ENCODE measurements around the gene HAGHL. TPM values are rescaled to one million over a fixed set of nuclear protein-coding genes. Genes with fewer than 3 reads are reported as not detected.

HAGHL gene
- total and polyA plus RNA-seq, 12 donors: 0.35 to 63.5 (median 6.0) TPM; not detected in 1

DNA sequence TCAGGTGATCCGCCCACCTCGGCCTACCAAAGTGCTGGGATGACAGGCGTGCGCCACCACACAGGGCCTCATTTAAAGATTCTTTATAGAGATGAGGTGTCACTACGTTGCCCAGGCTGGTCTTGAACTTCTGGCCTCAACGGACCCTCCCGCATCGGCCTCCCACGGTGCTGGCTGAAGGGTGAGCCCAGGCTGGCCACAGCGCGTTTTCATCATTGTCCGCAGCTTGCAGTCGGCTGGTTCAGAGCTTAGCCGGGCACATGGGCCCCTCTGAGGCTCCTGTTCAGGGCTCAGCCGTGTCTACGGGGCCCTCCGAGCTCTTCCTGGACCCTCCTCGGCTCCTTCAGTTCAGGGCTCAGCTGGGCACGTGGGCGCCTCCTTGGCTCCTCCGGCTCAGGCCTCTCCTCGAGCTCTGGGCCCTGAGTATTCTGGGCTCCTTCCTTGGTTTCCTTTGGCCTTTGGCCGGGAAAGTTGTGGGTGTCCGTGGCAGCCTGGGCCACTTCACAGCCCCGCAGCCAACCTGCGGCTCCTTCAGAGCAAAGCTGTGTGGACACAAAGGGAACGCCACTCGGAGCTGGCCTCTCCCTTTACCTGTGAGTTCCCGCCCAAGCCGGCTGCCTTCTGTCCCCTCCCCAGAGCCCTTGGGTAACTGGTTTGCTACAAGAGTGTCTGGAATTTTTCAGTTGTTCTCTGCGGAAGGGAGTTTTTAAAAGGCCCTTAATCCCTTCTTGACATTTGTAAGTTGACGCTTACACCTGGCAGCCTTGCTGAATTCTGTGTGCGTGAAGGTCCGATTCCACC, 32.4 kb downstream of the HAGHL start:
- H3K4me3 ChIP-seq: no peak overlapping the region
- TF ChIP-seq POLR2A (IDR thresholded peaks at IDR 0.05): no peak
- TF ChIP-seq, protein P1, sequence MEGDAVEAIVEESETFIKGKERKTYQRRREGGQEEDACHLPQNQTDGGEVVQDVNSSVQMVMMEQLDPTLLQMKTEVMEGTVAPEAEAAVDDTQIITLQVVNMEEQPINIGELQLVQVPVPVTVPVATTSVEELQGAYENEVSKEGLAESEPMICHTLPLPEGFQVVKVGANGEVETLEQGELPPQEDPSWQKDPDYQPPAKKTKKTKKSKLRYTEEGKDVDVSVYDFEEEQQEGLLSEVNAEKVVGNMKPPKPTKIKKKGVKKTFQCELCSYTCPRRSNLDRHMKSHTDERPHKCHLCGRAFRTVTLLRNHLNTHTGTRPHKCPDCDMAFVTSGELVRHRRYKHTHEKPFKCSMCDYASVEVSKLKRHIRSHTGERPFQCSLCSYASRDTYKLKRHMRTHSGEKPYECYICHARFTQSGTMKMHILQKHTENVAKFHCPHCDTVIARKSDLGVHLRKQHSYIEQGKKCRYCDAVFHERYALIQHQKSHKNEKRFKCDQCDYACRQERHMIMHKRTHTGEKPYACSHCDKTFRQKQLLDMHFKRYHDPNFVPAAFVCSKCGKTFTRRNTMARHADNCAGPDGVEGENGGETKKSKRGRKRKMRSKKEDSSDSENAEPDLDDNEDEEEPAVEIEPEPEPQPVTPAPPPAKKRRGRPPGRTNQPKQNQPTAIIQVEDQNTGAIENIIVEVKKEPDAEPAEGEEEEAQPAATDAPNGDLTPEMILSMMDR (IDR thresholded peaks at IDR 0.05): no peak
- 84 to 88% (median 85%) methylated on average over 18 to 34 of the region's 34 CpGs for WGBS, 4 donors
- H3K36me3 ChIP-seq (replicated peaks in 1 of 2): no peaks in the 10 kb centered on the region
- no peaks in the 10 kb centered on the region for H3K9me3 ChIP-seq (replicated peaks in 1 of 3)
- intact Hi-C loops (cut with DNase I): no loop called here
- no peak for DNase-seq
- no peaks in the 10 kb centered on the region for H3K27me3 ChIP-seq
- H3K27ac ChIP-seq: no peak overlapping the region
- H3K4me1 ChIP-seq (replicated peaks in 1 of 2): no peaks in the 10 kb centered on the region

DNA sequence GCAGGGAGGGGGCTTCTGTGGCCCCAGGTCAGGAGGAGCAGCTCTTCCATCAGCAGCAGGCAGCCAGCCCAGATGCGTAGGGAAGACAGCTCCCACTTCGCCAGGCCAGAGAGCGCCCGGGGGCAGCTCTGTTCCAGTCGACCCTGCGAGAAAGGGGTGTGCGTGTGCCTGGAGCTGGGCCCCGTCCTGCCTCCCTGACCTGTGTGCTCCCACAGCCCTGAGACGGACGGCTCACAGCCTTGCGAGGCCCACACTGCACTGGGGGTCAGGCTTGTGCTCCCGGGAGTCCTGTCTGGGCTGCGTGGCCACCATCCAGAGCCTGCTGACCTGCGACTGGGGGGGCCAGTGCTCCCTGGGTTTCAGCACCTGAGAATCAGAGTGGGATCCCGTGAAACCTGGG, 33.2 kb downstream of the HAGHL start:
- no peak overlapping the region for H3K27ac ChIP-seq
- H3K27me3 ChIP-seq: no peaks in the 10 kb centered on the region
- intact Hi-C loops (cut with DNase I): no loop called here

DNA sequence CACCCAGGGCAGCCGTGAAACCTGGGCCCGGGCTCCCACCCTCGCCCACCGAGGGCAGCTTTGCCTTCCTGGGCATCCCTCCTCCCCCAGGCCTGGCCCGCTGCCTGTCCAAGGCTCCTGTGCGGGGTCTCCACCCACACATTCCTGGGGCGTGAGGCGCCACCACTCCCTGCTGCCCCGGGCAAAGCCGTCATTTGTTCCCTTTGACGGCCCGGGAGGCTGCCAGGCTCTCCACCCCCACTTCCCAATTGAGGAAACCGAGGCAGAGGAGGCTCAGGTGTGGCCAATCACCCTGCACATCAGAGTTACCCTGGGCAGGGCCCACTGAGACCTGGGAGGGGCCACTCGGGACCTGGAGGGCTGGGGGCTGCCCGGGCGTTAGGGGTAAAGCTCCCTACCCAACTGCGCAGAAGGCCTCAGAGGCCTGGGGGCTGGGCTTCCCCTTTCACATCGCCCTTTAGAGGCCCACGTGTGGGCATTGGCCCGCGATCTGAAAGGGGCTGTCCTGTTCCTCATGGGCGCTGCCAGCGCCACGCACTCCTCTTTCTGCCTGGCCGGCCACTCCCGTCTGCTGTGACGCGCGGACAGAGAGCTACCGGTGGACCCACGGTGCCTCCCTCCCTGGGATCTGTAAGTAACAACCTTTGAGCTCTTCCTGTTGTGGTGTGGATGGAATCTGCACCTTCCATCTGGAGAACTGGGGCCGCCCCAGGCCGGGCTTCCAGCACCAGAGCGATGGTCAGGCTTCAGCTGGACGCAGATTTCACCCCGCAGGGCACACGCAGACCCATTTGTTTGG, 33.8 kb downstream of the HAGHL start, which contains the start of gene MSLN:
TSS of gene MSLN (plus strand) at position 190 of the 799 bp plus-strand sequence. CDS start 1,947 bp downstream, outside the sequence.
- intact Hi-C loops (cut with DNase I): no loop called here
- no peak within 1 kb of the TSS for H3K27ac ChIP-seq

More for the DNA sequence above, 33.2 kb downstream of the HAGHL start:
- H3K36me3 ChIP-seq (replicated peaks in 1 of 2): no peaks in the 10 kb centered on the region
- no peak overlapping the region for H3K4me3 ChIP-seq
- 72 to 81% (median 75%) methylated on average over 4 to 15 of the region's 15 CpGs; no CpG with 5 or more reads in 1 of the 4 donors for WGBS, 4 donors
- no peaks in the 10 kb centered on the region for H3K4me1 ChIP-seq (replicated peaks in 1 of 2)
- H3K9me3 ChIP-seq (replicated peaks in 1 of 3): no peaks in the 10 kb centered on the region
- TF ChIP-seq, protein P1 (IDR thresholded peaks at IDR 0.05): no peak
- TF ChIP-seq POLR2A (IDR thresholded peaks at IDR 0.05): no peak
- DNase-seq: no peak

More for the DNA sequence above, 33.8 kb downstream of the HAGHL start, which contains the start of gene MSLN:
- no peak for TF ChIP-seq POLR2A (IDR thresholded peaks at IDR 0.05)
- TF ChIP-seq, protein P1 (IDR thresholded peaks at IDR 0.05): no peak
- Histone ChIP-seq H3K9me3 (replicated peaks in 1 of 3) (no peaks in the 10 kb centered on the region), H3K36me3 (replicated peaks in 1 of 2) (no peaks in the 10 kb centered on the region), H3K4me3 (no peak within 1 kb of the TSS), H3K27me3 (no peaks in the 10 kb centered on the region), H3K4me1 (replicated peaks in 1 of 2) (no peaks in the 10 kb centered on the region)
- no peak for DNase-seq
- WGBS, 4 donors: 76 to 83% (median 77%) methylated on average over 18 to 37 of the region's 37 CpGs

Data from adrenal gland (tissue), 12 donors.